ENCODE measurements around the gene SYNDIG1L. TPM values are rescaled to one million over a fixed set of nuclear protein-coding genes. Genes with fewer than 3 reads are reported as not detected.

The SYNDIG1L gene
- polyA plus RNA-seq, 3 donors, result 0.23 to 0.31 (median 0.30) TPM

GRCh38 chr14:74362361-74362915 is 63.6 kb downstream of the SYNDIG1L start:
- DNase-seq, result peak; percentile 68

- no peak for DNase-seq
Observed at GRCh38 chr14:74360163-74360562, 65.8 kb downstream of the SYNDIG1L start.

GRCh38 chr14:74358176-74358829 is 67.7 kb downstream of the SYNDIG1L start:
- no peak for DNase-seq

- DNase-seq, result no peak
Observed at GRCh38 chr14:74357585-74357984, 68.4 kb downstream of the SYNDIG1L start.

- DNase-seq, result no peak
Observed at GRCh38 chr14:74356892-74357575, 69.0 kb downstream of the SYNDIG1L start.

Other genes starting within 250 kb of the SYNDIG1L start
- gene VSX2, start 186.8 kb downstream of the SYNDIG1L start, polyA plus RNA-seq (ENCODE audit: insufficient read length in 3 of 3), result under 1 TPM in 2 of 3 donors, not detected in 1; 0.08 to 0.09 TPM
- gene ABCD4, start 123.3 kb downstream of the SYNDIG1L start, polyA plus RNA-seq (ENCODE audit: insufficient read length in 3 of 3), result 100 to 1,000 TPM; 101 to 149 (median 143) TPM
- under 1 TPM in 1 of 3 donors, not detected in 2; 0.06 TPM for gene VRTN, start 77.7 kb downstream of the SYNDIG1L start, polyA plus RNA-seq (ENCODE audit: insufficient read length in 3 of 3)
- 100 to 1,000 TPM; 311 to 336 (median 311) TPM for gene NPC2, start 67.1 kb upstream of the SYNDIG1L start, polyA plus RNA-seq (ENCODE audit: insufficient read length in 3 of 3)
- gene ISCA2, start 67.6 kb upstream of the SYNDIG1L start, polyA plus RNA-seq (ENCODE audit: insufficient read length in 3 of 3), result 10 to 100 TPM; 40.2 to 42.7 (median 41.7) TPM
- 1 to 10 TPM; 2.4 to 4.4 (median 2.9) TPM for gene LTBP2, start 186.0 kb upstream of the SYNDIG1L start, polyA plus RNA-seq (ENCODE audit: insufficient read length in 3 of 3)

All from renal pelvis (tissue), 4 donors.